Stimulated activated CD4-positive, alpha-beta T cell treated with anti-CD3 and anti-CD28 coated beads, Interleukin-15, amount 100 ng/mL, for 48 hours (primary cell): Measurements from ENCODE around the gene GADD45B.
"Not testable (repeated sequence)": the region's sequence is repeated elsewhere in the genome, so short reads cannot be mapped to it uniquely, and the experiment has no call there.

Source experiments
- DNase-seq, 2 donors: peaks; one replicate each; pipeline ENCODE4 v3.0.0-alpha.2; 2020; ENCODE audit warnings: low read depth in 2 of 2

The GADD45B gene

DNA sequence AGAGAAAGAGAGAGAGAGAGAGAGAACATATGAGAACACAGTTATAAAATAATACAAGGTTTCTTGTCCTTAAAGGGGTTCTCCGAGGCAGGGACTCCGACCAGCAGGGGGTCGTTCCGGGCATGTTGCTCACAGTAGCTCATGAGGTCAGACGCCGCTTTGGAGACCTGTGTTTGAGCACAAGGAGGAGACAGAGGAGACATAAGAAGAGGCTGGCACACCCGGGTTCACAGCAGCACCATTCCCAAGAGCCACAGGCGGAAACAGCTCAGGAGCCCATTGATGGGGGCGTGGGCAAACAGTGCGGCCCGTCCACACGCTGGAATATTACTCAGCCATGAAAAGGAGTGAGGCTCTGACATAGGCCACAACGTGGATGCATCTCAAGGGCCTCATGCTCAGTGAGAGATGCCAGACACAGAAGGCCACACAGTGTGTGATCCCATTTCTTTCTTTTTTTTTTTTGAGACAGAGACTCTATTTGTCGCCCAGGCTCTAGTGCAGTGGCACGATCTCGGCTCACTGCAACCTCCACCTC lies 39.1 kb downstream of the GADD45B start:
- DNase-seq, result no peak

DNA sequence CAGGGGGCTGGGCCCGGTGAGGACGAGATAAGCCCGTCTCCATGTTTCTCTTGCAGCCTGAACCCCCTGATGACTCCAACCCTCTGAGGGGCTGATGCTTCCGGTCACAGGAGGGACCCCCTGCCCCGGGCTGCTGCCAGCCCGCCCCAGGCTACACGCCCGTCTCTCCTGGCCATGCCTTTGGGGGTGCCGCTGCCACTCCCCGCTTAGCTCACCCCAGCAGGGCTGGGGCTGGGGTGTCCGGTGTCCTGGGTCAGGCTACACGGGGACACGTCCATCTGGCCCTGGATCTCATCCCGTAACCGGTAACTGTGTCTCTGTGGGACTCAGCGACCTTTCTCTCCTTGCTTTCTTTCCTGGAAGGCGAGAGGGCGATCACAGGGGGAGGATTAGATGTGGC lies 40.8 kb downstream of the GADD45B start:
- no peak for DNase-seq

DNA sequence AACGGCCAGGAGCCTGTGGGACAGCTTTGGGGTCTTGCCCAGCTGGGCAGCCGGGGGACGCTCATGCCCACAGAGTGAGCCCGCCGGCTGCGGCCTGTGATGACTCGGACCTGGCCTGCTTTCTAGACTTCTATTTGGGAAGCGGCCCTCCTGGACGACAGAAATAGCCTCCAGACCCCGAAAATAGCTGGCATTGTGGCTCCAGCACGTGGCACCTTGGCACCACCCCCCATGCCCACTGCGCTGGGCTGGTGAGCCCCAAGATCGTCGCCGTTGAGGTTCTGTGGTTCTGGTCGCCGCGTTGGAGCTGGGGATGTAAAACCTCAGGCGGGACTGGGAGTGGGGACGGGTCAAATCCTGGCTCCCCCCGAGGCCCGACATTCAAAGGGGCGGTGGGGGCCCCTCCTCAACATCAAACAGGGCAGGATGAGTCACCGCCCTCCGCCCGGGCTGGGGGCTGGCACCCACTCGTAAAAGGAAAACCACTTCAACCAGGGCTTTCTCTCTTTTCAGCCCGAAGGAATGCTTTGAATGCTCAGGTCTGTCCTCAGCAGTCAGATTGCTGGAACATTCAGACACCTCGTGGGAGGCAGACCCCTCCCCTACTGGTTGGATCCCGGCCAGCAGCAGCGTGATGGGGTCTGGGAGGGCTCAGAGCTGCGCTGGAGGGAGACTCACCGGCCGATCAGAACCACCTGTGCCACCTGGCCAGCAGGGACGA lies 42.1 kb downstream of the GADD45B start:
- no peak for DNase-seq

DNA sequence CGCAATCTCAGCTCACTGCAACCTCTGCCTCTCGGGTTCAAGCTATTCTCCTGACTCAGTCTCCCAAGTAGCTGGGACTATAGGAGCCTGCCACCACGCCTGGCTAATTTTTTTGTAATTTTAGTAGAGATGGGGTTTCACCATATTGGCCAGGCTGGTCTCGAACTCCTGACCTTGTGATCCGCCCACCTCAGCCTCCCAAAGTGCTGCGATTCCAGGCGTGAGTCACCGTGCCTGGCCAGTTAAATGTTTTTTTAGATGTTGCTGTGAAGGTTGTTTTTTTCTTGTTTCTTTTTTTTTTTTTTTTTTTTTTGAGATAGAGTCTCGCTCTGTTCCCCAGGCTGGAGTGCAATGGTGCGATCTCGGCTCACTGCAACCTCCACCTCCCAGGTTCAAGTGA lies 42.9 kb downstream of the GADD45B start:
- not testable (repeated sequence) for DNase-seq

DNA sequence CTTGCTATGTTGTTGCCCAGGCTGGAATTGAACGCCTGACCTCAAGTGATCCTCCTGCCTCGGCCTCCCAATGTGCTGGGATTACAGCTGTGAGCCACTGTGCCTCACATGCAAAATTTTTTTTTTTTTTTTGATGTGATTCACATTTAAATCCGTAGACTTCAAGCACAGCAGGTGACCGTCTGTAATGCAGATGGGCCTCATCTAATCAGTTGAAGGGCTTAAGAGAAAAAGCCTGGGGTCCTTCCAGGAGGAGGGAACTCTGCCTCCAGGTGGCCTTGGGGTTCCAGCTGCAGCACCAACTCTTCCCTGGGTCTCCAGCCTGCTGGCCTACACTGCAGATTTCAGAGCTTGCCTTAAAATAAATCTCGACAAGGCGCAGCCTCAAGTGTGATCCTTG lies 43.6 kb downstream of the GADD45B start:
- no peak for DNase-seq

DNA sequence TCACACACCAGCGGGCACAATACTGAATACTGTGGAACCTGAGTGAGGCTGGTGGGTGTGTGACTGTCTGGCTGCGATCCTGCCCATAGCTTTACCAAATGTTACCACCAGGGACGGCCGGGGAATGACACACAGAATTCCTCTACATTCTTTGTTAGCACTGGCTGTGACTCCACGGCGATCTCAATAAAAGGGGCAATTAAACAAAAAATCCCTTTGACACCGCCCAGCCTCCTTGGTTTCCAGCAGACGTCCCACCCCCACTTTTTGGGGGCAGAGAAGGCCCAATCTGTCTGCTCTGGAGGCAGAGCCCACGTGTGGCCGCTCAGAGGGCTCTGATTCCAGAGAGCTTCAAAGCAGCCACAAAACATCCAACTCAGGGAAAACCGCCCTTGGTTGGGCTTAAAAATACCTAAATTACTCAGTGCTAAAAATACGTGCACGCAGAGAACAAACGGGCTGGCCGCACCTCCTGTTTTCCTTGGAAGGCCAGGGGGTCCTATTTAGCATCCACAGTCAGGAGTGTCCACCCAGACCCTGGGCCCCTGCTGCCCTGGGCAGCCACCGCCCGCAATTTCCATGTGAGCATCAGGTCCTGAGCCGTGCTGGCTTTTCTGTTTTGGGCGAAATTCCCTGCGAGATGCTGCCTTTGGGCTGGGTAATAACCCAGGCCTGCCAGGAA lies 47.8 kb downstream of the GADD45B start:
- no peak for DNase-seq

DNA sequence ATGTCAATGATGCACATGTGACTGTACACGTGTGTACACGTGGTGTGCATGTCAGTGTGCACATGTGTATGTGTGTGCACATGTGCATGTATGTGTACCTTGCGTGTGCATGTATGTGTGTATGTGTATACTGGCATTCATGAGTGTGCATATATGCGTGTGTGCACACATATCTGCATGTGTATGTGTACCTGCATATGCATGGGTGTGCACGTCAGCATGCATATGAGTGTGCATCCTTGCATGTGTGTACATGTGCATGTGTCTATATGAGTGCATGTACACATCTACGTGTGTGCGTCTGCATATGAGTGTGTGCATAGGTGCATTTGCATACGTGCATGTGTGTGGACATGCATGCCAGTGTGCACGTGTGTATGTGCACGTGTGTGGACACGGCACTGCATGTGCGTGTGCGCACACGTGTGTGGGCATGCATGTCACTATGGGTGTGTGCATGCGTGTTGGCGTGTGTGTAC lies 48.5 kb downstream of the GADD45B start:
- no peak for DNase-seq

DNA sequence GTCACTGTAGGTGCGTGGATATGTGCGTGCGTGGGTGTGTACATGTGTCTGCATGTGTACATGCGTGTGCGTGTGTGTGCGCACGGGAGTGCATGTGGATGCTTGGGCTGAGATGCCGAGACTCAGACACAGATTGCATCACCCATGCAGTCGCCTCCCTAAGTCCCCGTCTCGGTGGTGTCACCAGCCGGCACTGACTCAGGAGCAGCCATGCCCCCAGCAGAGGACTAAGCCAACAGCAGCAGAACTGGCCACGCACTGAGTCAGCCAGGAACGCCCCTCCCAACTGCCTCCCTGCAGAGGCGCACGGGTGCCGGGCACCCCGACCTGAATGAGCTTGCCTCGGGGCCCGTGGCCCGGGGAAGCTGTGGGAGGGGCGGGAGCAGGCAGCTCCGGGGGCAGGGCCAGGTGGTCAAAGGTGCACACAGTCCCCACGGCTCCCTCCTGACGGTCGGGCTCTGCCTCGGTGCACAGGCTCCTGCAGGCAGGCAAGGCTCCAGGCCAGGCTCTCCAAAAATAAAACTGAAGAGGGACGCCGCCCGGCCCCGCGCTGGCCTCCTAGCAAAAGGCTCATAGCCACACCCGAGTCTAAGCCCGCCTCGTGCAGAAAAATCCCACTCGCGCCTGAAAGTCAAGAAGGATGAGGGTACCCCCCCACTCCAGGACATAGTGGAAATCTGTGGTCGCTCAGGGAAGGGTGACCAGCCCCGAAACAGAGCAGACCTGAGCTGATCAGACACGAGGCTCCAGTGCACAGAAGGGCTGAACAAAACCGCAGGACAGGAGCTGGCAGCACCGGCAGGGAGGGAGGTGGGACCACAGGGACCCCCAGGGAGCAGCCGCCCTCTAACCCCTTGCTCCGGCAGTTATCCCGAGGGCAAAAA lies 49.2 kb downstream of the GADD45B start:
- no peak for DNase-seq

DNA sequence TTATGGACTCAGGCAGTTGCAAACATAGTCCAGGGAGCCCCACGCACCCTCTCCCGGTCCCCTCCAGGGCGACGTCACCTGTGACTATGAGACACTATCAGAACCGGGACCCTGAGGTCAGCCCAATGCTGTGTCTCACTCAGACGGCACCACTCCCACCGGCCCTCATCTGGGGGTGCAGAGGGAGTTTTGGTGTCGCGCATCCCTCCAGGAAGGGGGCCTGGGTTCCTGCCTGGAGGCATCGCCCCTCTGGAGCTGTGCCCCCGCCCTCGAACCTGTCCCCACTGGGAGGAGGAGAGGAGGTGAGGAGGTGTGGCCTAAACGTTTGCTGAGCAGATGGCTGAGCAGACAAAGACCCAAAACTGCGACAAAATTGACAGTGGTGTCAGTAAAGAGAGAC lies 51.2 kb downstream of the GADD45B start:
- no peak for DNase-seq

DNA sequence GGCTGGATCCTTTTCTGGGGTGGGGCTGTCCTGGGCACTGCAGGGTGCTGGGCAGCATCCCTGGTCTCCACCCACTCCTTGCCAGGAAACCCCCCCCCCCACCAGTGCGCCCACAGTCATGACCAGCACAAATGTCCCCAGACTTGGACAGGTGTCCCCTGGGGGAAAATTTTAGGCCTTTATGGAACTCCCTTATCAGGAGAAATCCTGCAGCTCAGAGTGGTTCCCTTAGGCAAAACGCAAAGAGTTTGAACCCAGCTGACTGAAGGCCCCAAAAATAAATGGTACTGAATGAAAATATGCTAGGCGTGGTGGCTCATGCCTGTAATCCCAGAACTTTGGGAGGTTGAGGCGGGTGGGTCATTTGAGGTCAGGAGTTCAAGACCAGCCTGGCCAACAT lies 51.8 kb downstream of the GADD45B start:
- DNase-seq, result no peak
